Measurements from ENCODE around the gene TRAPPC11. TPM values are rescaled to one million over a fixed set of nuclear protein-coding genes. Genes with fewer than 3 reads are reported as not detected.

The TRAPPC11 gene
- total RNA-seq, 1 experiment from 2014 or later: 15.6 TPM

- CTCF ChIA-PET: no interaction called here
- H3K36me3 ChIP-seq (ENCODE audit: control insufficient read depth in 1 of 2, insufficient read depth in 2 of 2, low read length in 2 of 2): no peaks in the 10 kb centered on the region
- no peaks in the 10 kb centered on the region for H3K9me3 ChIP-seq (ENCODE audit: control insufficient read depth in 1 of 2, insufficient read depth in 1 of 2, low read depth in 1 of 2, low read length in 2 of 2)
- RAD21 ChIA-PET (ENCODE audit: low non-redundant PET in 1 of 2, low total read pairs in 2 of 2, uncharacterized antibody in 2 of 2, unreplicated experiment in 2 of 2): no interaction called here
- H3K4me3 ChIP-seq (replicated peaks in 1 of 2; ENCODE audit: low read depth in 1 of 2, low read length in 2 of 2): no peak overlapping the region
- TF ChIP-seq RAD21 (IDR thresholded peaks at IDR 0.05; ENCODE audit: low read depth) (no peak), CBX3 (IDR thresholded peaks at IDR 0.05; ENCODE audit: low read depth) (no peak), CTCF (IDR thresholded peaks at IDR 0.05 in 2 of 3, conservative IDR thresholded peaks at IDR 0.05 in 1 of 3; ENCODE audit: borderline replicate concordance in 1 of 3, insufficient read depth in 1 of 3, low read depth in 2 of 3, low read length in 2 of 3) (no peak), SRF (IDR thresholded peaks at IDR 0.05; ENCODE audit: low read depth) (no peak), SP1 (IDR thresholded peaks at IDR 0.05; ENCODE audit: low read depth) (no peak), ZBTB33 (IDR thresholded peaks at IDR 0.05; ENCODE audit: extremely low read depth, insufficient replicate concordance, low read length) (no peak), EZH2phosphoT487 (IDR thresholded peaks at IDR 0.05; ENCODE audit: borderline replicate concordance) (no peak), CEBPB (IDR thresholded peaks at IDR 0.05; ENCODE audit: low read depth) (no peak), EGR1 (IDR thresholded peaks at IDR 0.05; ENCODE audit: low read depth) (no peak), ZFX (IDR thresholded peaks at IDR 0.05) (no peak), ELF1 (IDR thresholded peaks at IDR 0.05; ENCODE audit: borderline replicate concordance, low read depth) (no peak)
- H3K4me2 ChIP-seq (ENCODE audit: low read length): no peak overlapping the region
- H3K9me2 ChIP-seq (ENCODE audit: insufficient read depth): no peaks in the 10 kb centered on the region
- H3K79me2 ChIP-seq (ENCODE audit: insufficient read depth, low read length): no peaks in the 10 kb centered on the region
- no peak for ATAC-seq
- no peak for DNase-seq (ENCODE audit: low read depth, low spot score)
- intact Hi-C loops (cut with micrococcal nuclease): no loop called here
- H3K27me3 ChIP-seq (ENCODE audit: insufficient read depth, low read length): no peaks in the 10 kb centered on the region
- H3K9ac ChIP-seq (ENCODE audit: low read length): no peak overlapping the region
- H3K4me1 ChIP-seq (ENCODE audit: control insufficient read depth in 1 of 2, insufficient read depth in 2 of 2, low read length in 2 of 2): no peaks in the 10 kb centered on the region
- H3K27ac ChIP-seq (ENCODE audit: low read depth, low read length): no peak overlapping the region
- POLR2A ChIA-PET: no interaction called here
- H4K20me1 ChIP-seq (ENCODE audit: insufficient read depth): no peaks in the 10 kb centered on the region
- BruUV-seq (replicated peaks): no TSS peak
- H2AFZ ChIP-seq (ENCODE audit: low read depth, low read length, poor library complexity, severe bottlenecking): no peak overlapping the region
Measured at GRCh38 chr4:183722731-183723560, 63.9 kb downstream of the TRAPPC11 start.
